ENCODE measurements around the gene SRSF10.

- TF ChIP-seq CTCF (IDR thresholded peaks at IDR 0.05) (no peak), POLR2A (IDR thresholded peaks at IDR 0.05) (no peak)
These were observed 32.8 kb downstream of the SRSF10 start for GRCh38 chr1:23947366-23947765.
